SK-N-SH (cell line): ENCODE measurements around the gene ECPAS.

Source experiments
- EP300 ChIP-seq, 2 experiments: IDR thresholded peaks; 2 replicates each; pipeline versions ENCODE4 v1.4.0 to v1.6.1; 2012; ENCODE audit warnings: borderline replicate concordance in 1 of 2, low read depth in 1 of 2, low read length in 1 of 2
- EZH2phosphoT487 ChIP-seq: fragments of 200-600 bp; sonication (generic); IDR thresholded peaks from 2 replicates; pipeline ENCODE4 v1.6.1; 2017; ENCODE audit warnings: low read depth, mixed run types, mild to moderate bottlenecking, antibody characterized with exemption, moderate library complexity, borderline replicate concordance
- JUND ChIP-seq: IDR thresholded peaks from 2 replicates; pipeline ENCODE4 v1.4.0; 2012
- TEAD4 ChIP-seq: IDR thresholded peaks from 2 replicates; pipeline ENCODE4 v1.4.0; 2012; ENCODE audit warnings: mild to moderate bottlenecking, borderline replicate concordance; ENCODE audit not compliant: insufficient read depth
- TF ChIP-seq, protein P1 (sequence below): fragments of 200-600 bp; sonication (generic); IDR thresholded peaks from 2 replicates; pipeline ENCODE4 v1.6.1; 2017; ENCODE audit warnings: antibody characterized with exemption, mild to moderate bottlenecking, moderate library complexity

DNA sequence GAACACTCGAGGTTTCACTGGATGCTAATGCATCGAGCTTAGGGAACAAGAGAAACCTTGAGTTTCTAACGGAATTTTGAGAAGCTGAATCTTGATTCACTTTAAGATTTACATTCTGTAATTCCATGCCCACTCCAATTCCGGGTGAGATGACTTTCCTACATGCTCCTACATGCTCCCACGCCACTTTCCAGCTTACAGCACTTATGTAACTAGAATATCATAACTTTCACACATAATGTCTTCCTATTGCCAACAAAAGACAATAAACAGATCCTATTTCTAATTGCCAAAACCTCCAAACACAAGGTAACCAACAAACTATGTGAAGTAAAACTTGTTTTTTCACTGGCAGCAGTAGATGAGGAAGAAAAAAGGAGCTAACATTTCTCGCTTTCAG is 72.9 kb downstream of the ECPAS start:
- TF ChIP-seq JUND = no peak
- TF ChIP-seq, protein P1, sequence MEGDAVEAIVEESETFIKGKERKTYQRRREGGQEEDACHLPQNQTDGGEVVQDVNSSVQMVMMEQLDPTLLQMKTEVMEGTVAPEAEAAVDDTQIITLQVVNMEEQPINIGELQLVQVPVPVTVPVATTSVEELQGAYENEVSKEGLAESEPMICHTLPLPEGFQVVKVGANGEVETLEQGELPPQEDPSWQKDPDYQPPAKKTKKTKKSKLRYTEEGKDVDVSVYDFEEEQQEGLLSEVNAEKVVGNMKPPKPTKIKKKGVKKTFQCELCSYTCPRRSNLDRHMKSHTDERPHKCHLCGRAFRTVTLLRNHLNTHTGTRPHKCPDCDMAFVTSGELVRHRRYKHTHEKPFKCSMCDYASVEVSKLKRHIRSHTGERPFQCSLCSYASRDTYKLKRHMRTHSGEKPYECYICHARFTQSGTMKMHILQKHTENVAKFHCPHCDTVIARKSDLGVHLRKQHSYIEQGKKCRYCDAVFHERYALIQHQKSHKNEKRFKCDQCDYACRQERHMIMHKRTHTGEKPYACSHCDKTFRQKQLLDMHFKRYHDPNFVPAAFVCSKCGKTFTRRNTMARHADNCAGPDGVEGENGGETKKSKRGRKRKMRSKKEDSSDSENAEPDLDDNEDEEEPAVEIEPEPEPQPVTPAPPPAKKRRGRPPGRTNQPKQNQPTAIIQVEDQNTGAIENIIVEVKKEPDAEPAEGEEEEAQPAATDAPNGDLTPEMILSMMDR = no peak
- no peak for TF ChIP-seq EZH2phosphoT487
- no peak for TF ChIP-seq EP300 (IDR thresholded peaks at IDR 0.05; ENCODE audit: borderline replicate concordance in 1 of 2, low read depth in 1 of 2, low read length in 1 of 2)
- TF ChIP-seq TEAD4 = no peak
